Keratinocyte (primary cell): ENCODE results near the gene ZSCAN25. TPM values are rescaled to one million over a fixed set of nuclear protein-coding genes. Genes with fewer than 3 reads are reported as not detected.

Experiments
- DNase-seq: peaks from one replicate; pipeline ENCODE4 v3.0.0-alpha.2; 2011; ENCODE audit warnings: low read depth, missing footprints, low spot score
- FAIRE-seq: peaks from 2 replicates; lab custom pipeline; 2011; peaks lifted over from hg19 to GRCh38; lab: Jason Lieb, UNC
- H2AFZ ChIP-seq: 2 replicates; pipeline ENCODE4 v1.6.0; 2012; ENCODE audit warnings: low read length, control low read depth, inconsistent platforms; ENCODE audit not compliant: control insufficient read depth
- H3K27ac ChIP-seq: 2 replicates; pipeline ENCODE4 v1.5.1; 2011; ENCODE audit warnings: low read length; ENCODE audit not compliant: control insufficient read depth, insufficient read depth
- H3K27me3 ChIP-seq: 3 replicates; pipeline ENCODE4 v1.6.0; 2011; ENCODE audit warnings: low read length; ENCODE audit not compliant: control insufficient read depth, insufficient read depth; ENCODE audit errors: extremely low read depth
- H3K36me3 ChIP-seq, 2 experiments: 2 replicates in 1 of 2; 3 replicates in 1 of 2; pipeline ENCODE4 v1.5.1; 2011; ENCODE audit warnings: low read length in 2 of 2, mild to moderate bottlenecking in 1 of 2; ENCODE audit not compliant: control insufficient read depth in 2 of 2, insufficient read depth in 2 of 2; ENCODE audit errors: extremely low read depth in 1 of 2
- H3K4me1 ChIP-seq: 3 replicates; pipeline ENCODE4 v1.5.1; 2011; ENCODE audit warnings: low read length; ENCODE audit not compliant: control insufficient read depth, insufficient read depth; ENCODE audit errors: extremely low read depth
- H3K4me2 ChIP-seq: 3 replicates; pipeline ENCODE4 v1.6.0; 2011; ENCODE audit warnings: low read depth, low read length; ENCODE audit not compliant: control insufficient read depth, insufficient read depth; ENCODE audit errors: extremely low read depth
- H3K4me3 ChIP-seq, 3 experiments: fragments of 200-600 bp in 1 of 3; sonication (generic) in 1 of 3; 2 replicates in 2 of 3; 3 replicates in 1 of 3; pipeline ENCODE4 v1.5.1; 2011 to 2016; ENCODE audit warnings: low read length in 3 of 3, mild to moderate bottlenecking in 3 of 3, control low read depth in 2 of 3, inconsistent platforms in 1 of 3, low read depth in 1 of 3, mixed read lengths in 1 of 3, mixed run types in 1 of 3, moderate library complexity in 1 of 3; ENCODE audit not compliant: control insufficient read depth in 2 of 3, insufficient read depth in 2 of 3; ENCODE audit errors: extremely low read depth in 1 of 3
- H3K79me2 ChIP-seq: 2 replicates; pipeline ENCODE4 v1.6.0; 2012; ENCODE audit warnings: low read length; ENCODE audit not compliant: control insufficient read depth, insufficient read depth
- H3K9ac ChIP-seq: 3 replicates; pipeline ENCODE4 v1.6.0; 2011; ENCODE audit warnings: low read length; ENCODE audit not compliant: control insufficient read depth, insufficient read depth; ENCODE audit errors: extremely low read depth
- H3K9me1 ChIP-seq: 3 replicates; pipeline ENCODE4 v1.6.0; 2011; ENCODE audit warnings: low read length; ENCODE audit not compliant: control insufficient read depth, insufficient read depth; ENCODE audit errors: extremely low read depth
- H3K9me3 ChIP-seq: 2 replicates; pipeline ENCODE4 v1.5.1; 2012; ENCODE audit warnings: low read depth, low read length; ENCODE audit not compliant: control insufficient read depth
- H4K20me1 ChIP-seq: 3 replicates; pipeline ENCODE4 v1.6.0; 2011; ENCODE audit warnings: low read length; ENCODE audit not compliant: control insufficient read depth, insufficient read depth; ENCODE audit errors: extremely low read depth
- EZH2 ChIP-seq: IDR thresholded peaks from one replicate; pipeline ENCODE4 v1.6.1; 2012; ENCODE audit warnings: inconsistent platforms, mild to moderate bottlenecking, low read length, moderate library complexity
- dilution Hi-C: fragments of 300-500 bp; cut with MboI; formaldehyde crosslinking; loops from one replicate; pipeline ENCODE4 v1.7.0; 2020; ENCODE audit warnings: low sequenced_read_pairs; ENCODE audit not compliant: extremely low pct_ligation_motif_present
- polyA plus RNA-seq, 5 experiments: library from polyadenylated mRNA; depleted of rRNA in 3 of 5; stranded (reverse) in 3 of 5; stranded (forward) in 1 of 5; unstranded in 1 of 5; fragments of >200 nt; gene quantifications; 1 replicate in 1 of 5; 2 replicates in 3 of 5; 3 replicates in 1 of 5; pipeline versions ENCODE4 v1.2.1 to v1.2.3, GENCODE V29; 2011 to 2012; ENCODE audit warnings: missing spikeins in 2 of 5, low read depth in 1 of 5, low replicate concordance in 1 of 5
- TF ChIP-seq, protein P1 (sequence below), 3 experiments: IDR thresholded peaks in 1 of 3; conservative IDR thresholded peaks in 1 of 3; optimal IDR thresholded peaks in 1 of 3; 2 replicates in 2 of 3; 3 replicates in 1 of 3; pipeline versions ENCODE3 to v1.5.1; 2011; ENCODE audit warnings: low read length in 3 of 3, mild to moderate bottlenecking in 3 of 3, moderate library complexity in 2 of 3, control low read depth in 1 of 3, inconsistent platforms in 1 of 3; ENCODE audit not compliant: insufficient read depth in 2 of 3; ENCODE audit errors: extremely low read depth in 1 of 3

ZSCAN25 gene
- polyA plus RNA-seq, 1 donor (not counting 4 experiments of a cell fraction or from before 2014, with no cell fraction given) = 13.1 TPM

DNA sequence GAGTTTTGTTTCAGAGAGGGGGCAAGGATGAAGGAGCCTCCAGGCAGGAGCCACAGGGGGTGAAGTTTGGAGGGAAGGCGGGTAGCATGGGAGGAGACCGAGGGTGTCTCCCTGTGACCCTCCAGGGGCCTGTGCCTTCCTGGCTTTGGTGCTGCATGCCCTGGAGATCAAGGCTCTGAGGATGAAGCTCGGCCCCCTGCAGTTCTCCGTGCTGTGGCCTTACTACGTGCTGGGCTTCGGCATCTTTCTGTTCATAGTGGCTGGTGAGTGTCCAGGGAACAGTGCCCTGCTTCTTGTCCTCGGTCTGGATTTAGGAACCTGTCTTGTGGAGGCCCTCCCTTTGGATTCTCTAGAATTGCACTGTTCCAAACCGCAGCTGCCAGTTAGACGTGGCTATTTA, 9.2 kb upstream of the ZSCAN25 start:
- TF ChIP-seq EZH2 = no peak
- TF ChIP-seq, protein P1, sequence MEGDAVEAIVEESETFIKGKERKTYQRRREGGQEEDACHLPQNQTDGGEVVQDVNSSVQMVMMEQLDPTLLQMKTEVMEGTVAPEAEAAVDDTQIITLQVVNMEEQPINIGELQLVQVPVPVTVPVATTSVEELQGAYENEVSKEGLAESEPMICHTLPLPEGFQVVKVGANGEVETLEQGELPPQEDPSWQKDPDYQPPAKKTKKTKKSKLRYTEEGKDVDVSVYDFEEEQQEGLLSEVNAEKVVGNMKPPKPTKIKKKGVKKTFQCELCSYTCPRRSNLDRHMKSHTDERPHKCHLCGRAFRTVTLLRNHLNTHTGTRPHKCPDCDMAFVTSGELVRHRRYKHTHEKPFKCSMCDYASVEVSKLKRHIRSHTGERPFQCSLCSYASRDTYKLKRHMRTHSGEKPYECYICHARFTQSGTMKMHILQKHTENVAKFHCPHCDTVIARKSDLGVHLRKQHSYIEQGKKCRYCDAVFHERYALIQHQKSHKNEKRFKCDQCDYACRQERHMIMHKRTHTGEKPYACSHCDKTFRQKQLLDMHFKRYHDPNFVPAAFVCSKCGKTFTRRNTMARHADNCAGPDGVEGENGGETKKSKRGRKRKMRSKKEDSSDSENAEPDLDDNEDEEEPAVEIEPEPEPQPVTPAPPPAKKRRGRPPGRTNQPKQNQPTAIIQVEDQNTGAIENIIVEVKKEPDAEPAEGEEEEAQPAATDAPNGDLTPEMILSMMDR (optimal IDR thresholded peaks at IDR 0.05 in 1 of 3, IDR thresholded peaks at IDR 0.05 in 1 of 3, conservative IDR thresholded peaks at IDR 0.05 in 1 of 3; ENCODE audit: extremely low read depth in 1 of 3, insufficient read depth in 2 of 3, low read length in 3 of 3) = no peak
- no peaks in the 10 kb centered on the region for H3K9me3 ChIP-seq
- no peaks in the 10 kb centered on the region for H3K79me2 ChIP-seq
- H3K4me2 ChIP-seq = no peak overlapping the region
- no peak for DNase-seq
- dilution Hi-C loops = no loop called here
- FAIRE-seq = no peak
- no peak overlapping the region for H3K4me3 ChIP-seq
- no peaks in the 10 kb centered on the region for H3K36me3 ChIP-seq
- no peaks in the 10 kb centered on the region for H3K9me1 ChIP-seq
- H3K27ac ChIP-seq = no peak overlapping the region
- no peak overlapping the region for H3K9ac ChIP-seq
- no peaks in the 10 kb centered on the region for H3K4me1 ChIP-seq
- H2AFZ ChIP-seq = no peak overlapping the region
- H4K20me1 ChIP-seq = no peaks in the 10 kb centered on the region
- no peaks in the 10 kb centered on the region for H3K27me3 ChIP-seq

DNA sequence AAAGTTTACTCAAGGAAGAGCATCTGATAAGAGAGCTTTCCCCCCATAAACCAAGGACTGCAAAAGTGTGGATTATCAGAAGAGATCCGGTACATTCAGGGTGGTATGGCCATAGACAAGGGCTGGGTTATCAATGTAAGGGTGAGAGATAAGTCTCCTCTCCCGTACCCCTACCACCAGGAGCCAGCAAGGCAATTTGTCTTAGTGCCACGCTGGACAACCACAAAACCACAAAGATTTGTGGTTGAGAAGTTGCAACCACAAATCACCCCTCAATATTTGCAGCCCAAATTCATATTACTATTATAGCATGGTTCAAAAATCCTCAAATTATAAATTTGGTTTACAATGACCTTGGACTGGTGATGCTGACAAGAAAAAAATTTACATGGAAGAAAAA, 2.3 kb upstream of the ZSCAN25 start:
- FAIRE-seq = no peak
- dilution Hi-C loops = no loop called here

More for the DNA sequence above, 2.3 kb upstream of the ZSCAN25 start:
- Histone ChIP-seq H2AFZ (no peak overlapping the region), H3K9ac (no peak overlapping the region), H3K27ac (no peak overlapping the region), H3K4me1 (peaks cover 25% of the 10 kb centered on the region), H3K9me1 (no peaks in the 10 kb centered on the region), H3K4me3 (no peak overlapping the region), H3K4me2 (no peak overlapping the region), H3K27me3 (no peaks in the 10 kb centered on the region), H3K36me3 (peaks cover 2 to 3% of the 10 kb centered on the region in 2 experiments), H4K20me1 (no peaks in the 10 kb centered on the region), H3K9me3 (no peaks in the 10 kb centered on the region), H3K79me2 (peaks cover 18% of the 10 kb centered on the region)
- no peak for DNase-seq
- TF ChIP-seq, protein P1 (optimal IDR thresholded peaks at IDR 0.05 in 1 of 3, IDR thresholded peaks at IDR 0.05 in 1 of 3, conservative IDR thresholded peaks at IDR 0.05 in 1 of 3; ENCODE audit: extremely low read depth in 1 of 3, insufficient read depth in 2 of 3, low read length in 3 of 3) = no peak
- TF ChIP-seq EZH2 = no peak
